NCI-H2081 treated with DMSO at 0.1 percent for 48 hours (cell line): ENCODE measurements around the gene SEC14L1.
"Not testable (repeated sequence)": the region's sequence is repeated elsewhere in the genome, so short reads cannot be mapped to it uniquely, and the experiment has no call there.

ENCODE experiments used
- DNase-seq: peaks from one replicate; lab custom pipeline; 2025; lab: John Stamatoyannopoulos, UW

SEC14L1 gene

DNA sequence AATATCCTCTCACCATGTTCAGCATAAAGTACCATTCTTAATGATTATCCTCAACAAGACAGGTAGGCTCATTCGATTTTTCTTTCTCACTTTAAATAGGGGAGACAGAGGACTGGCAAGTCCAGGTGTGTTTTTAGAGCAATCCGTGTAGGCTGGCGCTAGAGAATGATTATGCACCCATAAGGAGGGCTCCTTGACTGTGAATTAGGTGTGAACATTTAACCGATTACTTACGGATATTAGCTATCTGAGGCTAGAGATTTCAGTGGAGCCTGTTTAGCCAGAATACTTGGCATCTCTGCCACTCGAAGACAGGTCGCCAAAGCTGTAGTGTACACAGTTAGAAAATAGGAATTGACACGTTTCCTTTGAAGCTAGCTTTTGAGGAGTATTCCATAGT lies 1.9 kb downstream of the SEC14L1 start:
- DNase-seq = no peak

DNA sequence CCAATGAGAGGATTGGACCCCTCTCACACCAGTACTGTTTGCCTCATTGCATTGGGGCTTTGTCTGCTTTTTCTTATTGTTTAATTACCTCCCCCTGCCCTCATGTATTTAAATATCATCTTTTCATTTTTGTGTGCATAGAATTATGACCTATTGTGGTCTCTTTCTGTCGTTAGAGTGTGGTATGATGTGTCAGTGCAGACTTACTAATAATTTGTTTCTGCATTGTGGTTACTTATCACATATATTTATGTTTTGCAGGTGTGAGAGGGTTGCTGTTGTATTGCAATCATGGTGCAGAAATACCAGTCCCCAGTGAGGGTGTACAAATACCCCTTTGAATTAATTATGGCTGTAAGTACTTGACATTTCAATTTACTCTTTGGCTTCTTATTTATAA lies 2.5 kb downstream of the SEC14L1 start:
- DNase-seq = no peak

DNA sequence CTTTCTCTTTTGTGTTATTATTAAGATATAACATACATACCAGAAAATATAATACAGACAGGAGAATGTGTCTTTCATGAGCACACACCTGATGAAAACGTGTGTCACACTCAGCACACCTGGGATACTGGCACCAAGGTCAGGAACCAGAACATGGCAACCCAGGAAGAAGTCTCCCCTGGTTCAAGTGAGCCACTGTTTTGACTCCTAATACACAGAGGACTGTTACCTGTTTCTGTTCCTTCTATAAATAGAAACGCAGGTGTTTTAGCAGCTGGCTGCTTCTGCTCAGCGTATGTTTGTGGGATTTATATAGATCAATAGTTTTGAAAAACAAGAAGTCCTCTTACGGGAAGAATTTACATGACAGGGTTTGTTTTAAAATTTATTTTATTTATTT lies 3.5 kb downstream of the SEC14L1 start:
- DNase-seq = peak; percentile 64

DNA sequence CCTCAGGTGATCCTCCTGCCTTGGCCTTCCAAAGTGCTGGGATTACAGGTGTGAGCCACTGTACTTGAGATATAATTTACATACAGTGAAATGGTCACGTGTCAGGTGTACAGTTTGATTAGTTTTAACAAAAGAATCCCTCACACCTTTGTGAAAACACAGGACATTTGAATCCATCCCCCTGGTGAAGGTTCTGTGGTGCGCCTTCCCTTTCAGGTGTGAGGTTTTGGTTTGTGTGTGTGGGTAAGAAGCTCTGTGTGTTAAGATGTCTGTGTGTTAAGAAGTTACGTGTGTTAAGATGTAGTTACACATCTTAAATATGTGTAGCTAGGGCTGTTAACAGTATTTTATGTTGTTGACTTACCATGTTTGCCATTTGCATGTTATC lies 4.4 kb downstream of the SEC14L1 start:
- no peak for DNase-seq

DNA sequence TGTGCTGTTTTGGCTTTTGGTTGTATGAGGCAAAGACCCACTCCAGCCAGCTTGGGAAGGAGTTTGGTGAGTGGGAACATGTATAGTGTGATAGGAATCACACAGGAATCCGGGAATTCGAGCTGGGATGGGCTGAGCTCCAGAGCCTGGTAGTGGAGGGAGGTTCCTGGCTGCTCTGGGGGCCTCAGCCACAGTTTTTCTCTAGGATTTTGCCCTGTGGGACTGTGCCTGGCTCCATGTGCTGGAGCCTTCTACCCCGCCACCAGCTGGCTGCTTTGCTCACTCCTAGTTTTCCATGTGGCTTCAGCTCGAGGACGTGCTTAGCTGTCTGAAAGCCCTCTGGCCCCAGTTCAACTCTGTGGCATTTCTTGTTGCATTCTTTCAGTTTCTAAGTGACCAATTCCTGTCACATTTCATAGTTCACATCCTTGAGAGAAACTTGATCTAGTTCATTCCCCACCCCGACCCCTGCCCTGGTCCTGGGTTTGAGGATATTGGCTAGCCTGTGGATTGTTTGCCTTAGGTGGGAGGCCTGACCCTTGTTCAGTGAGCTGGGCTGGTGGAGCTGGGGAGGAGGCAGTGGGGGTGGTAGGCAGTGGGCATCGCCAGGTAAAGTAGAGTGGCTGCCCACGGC lies 5.0 kb downstream of the SEC14L1 start:
- DNase-seq = no peak

DNA sequence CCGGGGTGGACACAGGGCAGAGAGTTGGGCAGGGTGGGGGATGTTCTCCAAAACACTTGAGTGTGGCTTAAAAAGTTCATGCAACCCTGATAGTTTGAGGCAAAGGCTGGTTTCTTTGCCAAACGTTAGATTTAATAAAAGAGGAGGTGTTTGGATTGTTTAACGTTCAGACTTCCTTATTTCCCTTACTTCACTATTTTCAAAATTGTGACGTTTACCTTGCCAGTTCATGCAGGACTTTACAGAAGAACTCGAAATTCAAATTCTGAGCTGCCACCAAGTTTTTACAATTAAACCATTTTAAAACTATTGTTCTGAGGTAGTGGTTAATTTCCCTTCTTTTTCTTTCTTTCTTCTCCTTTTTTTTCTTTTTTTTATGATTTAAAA lies 5.5 kb downstream of the SEC14L1 start:
- no peak for DNase-seq

DNA sequence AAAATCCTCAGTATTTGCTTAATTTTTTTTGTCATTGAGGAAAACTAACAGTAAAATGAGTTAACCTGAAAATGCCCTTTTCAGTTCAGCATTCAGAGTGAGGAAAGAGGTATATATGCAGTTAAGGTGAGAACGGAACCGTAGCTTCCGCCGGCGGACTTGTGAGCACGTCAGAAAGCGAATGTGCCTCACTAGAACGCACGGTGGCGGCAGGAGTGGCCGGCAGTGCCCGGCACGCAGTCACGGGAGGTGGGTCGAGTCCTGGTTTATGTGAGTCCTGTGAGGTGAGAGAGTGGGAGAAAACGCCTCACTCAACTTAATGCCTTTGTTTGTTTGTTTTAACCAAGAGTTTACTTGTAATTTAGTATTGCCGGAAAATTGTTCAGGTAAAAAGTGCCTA lies 6.1 kb downstream of the SEC14L1 start:
- peak; percentile 27 for DNase-seq

DNA sequence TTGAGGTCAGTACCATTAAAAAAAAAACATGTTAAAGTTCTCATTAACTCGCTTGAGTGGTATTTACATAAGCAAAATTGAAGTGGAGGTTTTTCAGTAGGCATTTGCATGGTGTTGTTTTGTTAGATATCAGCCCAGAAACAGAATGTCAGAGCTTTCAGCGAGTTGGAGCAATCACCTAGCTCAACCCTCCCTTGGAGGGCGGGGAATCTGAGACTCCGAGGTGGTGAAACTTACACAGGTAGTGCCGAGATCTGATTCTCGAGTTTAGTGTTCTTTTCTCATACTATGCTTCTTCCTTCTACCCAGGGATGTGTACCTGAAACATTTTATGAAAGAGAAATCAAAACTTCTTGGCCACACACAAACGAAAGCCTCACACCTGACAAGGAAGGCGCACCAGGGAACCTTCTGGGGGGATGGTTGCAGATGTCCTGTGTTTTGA lies 6.6 kb downstream of the SEC14L1 start:
- no peak for DNase-seq

DNA sequence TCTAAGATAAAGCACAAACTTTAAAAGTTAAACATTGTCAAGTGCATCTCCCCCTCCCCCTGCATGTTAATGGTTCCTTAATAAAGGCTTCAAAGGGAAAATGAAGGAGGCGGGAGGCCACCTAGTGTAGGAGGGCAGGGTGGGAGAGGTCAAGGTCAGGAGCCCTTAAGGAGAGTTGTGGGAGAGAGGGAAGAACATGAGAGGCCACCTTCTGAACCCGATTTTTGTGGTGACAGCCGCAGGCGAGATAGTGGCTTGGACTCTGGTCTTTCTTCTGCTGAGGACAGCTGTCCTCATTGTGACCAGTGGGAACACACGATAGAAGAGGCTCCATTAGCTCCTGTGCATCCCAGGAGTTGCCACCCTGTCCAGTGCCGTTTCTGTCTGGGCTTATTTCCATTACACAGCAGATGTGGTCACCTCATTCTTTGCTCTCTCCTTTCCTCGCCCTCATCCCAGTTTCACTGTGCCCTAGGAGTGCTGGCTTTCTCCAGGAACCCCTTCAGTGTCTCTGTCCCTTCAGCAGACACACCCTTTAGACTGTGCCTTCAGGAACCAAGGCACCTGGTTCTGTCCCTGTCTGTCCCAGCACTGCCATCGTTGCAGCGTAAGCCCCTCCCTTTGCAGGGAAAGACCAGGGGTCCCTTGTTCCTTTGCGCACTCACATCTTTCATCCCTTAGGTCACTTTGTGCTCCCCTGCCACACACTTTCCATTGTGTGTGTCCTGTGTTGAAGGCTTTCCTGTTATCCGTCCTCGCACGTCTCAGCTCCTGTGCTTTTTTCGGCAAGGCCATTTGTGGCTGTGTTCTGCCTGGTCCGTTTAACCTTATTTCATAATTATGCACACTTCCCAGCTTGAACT lies 7.5 kb downstream of the SEC14L1 start:
- DNase-seq = no peak

DNA sequence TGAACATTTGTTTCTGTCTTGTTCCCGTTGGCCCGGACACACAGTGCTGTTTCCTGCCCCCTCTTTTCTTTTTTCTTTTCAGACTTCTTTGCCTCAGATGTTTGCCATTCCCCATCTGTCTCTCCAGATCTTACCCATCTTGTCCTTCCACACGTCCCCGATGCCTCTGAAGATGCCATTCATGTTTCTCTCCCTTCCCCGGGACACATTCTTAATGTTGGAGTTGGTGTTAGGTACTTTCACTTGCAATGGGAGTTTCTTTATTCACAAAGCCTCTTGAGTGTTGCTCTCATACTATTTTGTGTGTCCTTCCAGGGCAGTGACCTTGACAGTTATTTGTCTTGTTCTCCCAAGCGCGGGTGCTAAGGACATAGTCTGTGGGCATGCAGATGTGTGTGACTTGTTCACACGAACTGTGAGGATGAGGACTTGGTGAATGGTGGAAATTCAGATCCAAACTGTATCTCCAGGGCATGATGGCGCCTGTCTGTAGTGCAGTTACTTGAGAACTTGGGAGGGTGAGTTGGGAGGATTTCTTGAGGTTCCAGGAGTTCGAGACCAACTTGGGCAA lies 8.3 kb downstream of the SEC14L1 start:
- no peak for DNase-seq

DNA sequence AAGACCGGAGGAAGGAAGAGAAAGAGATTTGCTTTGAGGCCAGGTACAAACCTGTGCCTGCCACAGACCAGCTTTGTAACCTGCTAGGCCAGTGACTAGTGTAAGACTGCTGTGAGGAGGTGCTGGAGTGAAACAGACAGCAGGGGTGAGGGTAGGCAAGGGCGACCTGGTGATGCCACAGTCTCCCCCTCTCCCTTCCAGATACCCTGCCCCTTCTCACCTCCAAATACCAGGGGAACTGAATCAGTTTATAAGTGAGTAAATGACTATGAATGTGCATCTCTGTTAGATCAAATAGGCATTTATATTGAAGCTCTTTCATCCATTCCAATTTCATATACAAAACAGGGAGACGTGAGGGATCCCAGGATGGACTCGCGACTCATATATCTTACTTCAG lies 9.4 kb downstream of the SEC14L1 start:
- no peak for DNase-seq

DNA sequence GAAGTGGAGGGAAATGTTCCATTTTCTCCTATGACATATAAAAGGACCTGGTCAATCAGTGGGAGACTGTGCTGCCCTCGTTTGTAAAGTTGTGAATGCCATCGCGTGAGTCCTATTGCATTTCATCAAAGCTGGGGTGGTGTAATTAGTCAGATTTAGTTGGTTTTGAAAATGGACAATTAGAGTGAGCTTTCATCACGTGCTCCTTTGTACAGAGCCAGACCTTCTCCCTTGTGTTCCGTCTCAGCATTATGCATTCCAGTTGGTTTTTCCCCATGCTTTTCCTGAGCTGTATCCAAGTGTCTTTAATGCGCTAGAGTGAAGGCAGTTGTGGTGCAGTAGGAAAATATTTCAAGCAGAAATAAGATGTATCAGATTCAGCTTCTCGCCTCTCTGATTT lies 10.4 kb downstream of the SEC14L1 start:
- no peak for DNase-seq

DNA sequence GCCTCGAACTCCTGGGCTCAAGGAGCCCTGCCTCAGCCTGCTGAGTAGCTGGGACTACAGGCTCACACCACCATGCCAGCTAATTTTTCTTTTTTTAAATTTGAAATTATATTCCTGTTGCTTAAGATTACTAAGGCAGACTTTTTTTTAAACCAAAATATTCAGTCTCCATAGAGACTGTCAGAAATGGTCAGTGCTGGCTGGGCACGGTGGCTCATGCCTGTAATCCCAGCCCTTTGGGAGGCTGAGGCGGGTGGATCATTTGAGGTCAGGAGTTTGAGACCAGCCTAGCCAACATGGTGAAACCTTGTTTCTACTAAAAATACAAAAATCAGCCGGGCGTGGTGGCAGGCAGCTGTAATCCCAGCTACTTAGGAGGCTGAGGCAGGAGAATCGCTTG lies 11.3 kb downstream of the SEC14L1 start:
- DNase-seq = not testable (repeated sequence)

DNA sequence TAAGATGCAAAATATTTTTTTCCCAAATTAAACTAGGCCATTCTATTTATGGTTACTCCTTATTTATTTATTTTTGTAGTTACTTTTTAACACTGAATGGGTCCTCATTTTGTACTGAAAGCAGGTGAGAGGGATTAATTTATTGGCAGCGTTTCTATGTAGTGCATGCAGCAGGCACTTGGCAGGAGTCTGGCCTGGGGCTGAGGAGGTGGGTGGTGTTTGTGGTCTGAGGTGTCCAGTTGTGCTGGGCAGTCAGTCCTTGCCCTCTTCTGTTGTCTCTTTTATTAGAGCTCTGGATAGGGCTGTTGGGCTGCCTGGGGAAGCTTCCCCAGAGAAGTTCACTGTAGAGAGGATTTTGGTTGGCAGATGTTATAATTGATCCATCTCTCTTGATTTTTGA lies 12.7 kb downstream of the SEC14L1 start:
- DNase-seq = no peak

DNA sequence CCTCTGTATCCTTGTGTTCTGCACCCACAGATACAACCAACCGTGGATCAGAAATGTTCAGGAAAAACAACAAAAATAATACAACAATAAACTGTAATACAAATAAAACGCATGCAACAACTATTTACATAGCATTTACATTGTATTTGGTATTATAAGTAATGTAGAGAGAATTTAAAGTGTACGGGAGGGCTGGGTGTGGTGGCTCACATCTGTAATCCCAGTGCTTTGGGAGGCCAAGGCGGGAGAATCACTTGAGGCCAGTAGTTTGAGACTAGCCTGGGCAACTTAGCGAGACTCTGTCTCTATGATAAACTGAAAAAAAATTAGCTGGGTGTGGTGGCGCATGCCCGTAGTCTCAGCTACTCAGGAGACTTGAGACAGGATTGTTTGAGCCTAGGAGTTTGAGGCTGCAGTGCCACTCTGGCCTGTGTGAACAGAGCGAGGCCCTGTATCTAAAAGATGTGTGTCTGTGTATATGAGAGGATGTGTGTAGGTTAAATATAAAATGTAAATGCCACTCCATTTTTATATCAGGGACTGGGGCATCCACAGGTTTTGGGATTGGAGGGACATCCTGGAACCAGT lies 13.3 kb downstream of the SEC14L1 start:
- DNase-seq = no peak

DNA sequence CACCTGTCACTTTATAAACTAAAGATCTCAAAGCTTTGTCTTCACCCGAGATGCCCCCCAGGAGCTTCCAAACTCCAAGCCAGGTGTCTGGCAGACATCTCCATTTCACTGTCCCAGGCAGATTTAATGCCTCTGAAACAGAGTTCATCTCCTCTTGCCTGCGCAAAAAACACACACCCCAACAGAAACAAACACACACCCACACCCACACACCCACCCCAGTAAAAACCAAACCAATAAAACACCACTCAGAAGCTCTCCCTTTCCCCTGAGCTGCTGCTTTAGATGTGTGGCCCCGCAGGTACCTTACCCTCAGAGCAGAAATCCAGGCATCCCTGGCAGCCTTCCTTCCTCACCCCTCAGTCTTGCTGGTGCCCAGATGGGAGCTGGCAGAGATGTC lies 14.4 kb downstream of the SEC14L1 start:
- no peak for DNase-seq

DNA sequence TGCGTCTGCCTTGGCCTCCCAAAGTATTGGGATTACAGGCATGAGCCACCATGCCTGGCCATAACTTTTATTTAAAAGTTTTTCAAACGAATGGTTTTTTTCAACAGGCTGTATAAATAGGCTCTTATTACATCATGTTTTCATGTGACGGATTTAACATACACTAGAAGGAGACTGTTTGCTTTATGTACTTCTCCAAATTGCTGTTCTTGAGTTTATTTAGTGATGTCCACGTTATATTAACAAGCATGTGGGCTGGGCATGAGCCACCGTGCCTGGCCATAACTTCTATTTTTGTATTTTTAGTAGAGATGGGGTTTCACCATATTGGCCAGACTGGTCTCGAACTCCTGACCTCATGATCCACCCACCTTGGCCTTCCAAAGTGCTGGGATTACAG lies 17.0 kb downstream of the SEC14L1 start:
- not testable (repeated sequence) for DNase-seq

DNA sequence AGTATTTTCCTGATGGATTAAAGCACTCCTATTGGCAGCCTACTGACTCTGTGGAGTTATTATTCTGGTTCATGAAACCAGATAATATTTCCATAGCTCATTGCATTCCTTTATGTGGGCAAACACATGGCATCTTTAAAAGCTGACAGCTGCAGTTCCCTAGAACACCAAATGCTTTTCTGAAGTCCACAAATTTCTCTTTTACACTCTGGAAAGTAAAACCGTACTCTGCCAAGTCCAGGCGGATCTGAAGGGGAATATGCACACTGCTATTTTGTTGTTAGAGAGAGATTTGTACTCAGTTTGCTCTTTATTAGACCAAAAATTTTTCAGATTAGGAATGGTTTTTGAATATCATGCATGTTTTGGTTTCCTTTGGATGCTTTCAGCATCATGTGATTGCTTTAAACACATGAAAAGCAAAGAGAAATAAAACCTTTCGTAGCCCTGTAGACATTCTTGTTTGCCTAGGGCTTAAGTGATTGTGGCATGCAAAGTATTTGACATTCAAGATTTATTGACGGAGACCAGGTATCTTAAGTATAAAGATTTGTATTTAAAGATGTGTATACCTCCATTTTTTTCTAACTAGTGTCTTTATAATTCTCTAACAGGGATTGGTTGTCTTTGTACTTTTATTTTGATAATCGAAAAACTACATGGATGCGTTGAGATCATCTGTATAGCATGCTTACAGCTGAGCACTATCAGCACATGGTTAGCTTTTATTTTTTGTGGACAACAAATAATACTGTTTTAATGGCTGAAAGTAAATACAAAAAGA lies 19.5 kb downstream of the SEC14L1 start:
- peak; percentile 95 for DNase-seq

DNA sequence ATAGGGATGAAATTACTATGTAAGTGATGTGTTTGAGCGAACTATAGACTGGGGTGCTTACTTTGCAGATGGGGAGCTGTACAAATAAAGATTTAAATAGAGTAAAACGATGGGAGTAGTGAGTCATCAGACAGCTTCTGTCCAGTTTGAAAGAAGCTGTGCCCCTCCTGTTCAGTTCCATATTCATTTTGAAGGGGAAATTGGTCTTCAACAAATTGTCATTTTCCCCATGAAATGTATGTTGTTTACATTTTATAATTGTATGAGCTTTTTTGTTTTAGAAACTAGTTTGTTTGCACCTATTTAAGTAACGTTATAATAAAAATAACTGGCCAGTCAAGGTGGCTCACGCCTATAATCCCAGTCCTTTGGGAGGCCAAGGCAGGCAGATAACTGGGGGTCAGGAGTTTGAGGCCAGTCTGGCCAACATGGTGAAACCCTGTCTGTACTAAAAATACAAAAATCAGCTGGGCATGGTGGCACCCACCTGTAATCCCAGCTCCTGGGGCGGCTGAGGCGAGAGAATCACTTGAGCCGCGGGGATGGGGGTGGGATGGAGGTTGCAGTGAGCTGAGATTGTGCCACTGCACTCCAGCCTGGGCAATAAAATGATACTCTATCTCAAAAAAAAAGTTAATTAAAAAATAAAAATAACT lies 20.2 kb downstream of the SEC14L1 start:
- peak; percentile 99 for DNase-seq

DNA sequence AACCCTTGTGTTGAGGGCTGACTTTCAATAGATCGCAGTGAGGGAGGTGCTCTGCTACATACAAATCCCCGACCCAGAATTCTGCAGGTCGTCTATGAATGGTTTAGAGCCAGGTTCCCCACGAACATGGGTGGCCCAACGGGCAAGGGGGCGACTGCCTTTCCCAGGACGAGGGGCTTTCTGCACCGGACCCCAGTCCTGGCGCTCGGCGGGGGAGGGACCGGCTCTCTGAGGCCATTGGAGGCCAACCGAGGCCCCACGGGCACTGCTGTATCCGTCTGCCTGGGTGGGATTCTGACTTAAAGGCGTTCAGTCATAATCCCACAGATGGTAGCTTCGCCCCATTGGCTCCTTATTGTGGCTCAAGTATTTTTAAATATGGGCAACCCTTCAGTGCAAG lies 21.2 kb downstream of the SEC14L1 start:
- no peak for DNase-seq

DNA sequence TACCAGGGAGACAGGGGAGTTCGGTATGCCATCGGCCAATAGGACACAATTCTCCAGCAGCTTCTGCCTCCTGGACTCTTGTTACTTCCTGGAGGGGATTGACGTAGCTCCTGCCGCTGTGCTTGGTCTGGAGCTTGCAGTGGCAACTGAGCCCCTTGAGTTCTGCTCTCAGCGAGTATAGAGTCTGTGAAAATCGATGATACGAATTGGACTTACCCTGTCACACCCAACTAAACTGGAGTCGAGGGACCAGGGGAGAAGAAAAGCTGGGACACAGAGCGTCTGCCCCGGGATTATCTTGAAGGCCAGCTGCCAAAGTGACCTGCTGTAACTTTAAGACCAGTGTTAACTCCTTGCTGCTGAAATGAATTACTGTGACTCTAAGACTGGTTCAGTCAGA lies 22.2 kb downstream of the SEC14L1 start:
- no peak for DNase-seq
